A673 (cell line): ENCODE measurements around the gene HEXD. TPM values are rescaled to one million over a fixed set of nuclear protein-coding genes. Genes with fewer than 3 reads are reported as not detected.

Experiments used
- BruUV-seq: library from RNA; stranded (reverse); fragments of 400-500 nt; replicated peaks from 2 replicates; lab custom pipeline; 2021; lab: Mats Ljungman, UMichigan
- CTCF ChIA-PET: fragments of 300-600 bp; sonication (Branson Sonifier 250); formaldehyde crosslinking; loops from one replicate; lab custom pipeline; 2022; ENCODE audit warnings: antibody characterized with exemption; lab: Charles Lee
- POLR2A ChIA-PET: fragments of 300-600 bp; sonication (Branson Sonifier 250); formaldehyde crosslinking; loops from one replicate; lab custom pipeline; 2022; ENCODE audit warnings: antibody characterized with exemption; ENCODE audit not compliant: low non-redundant PET; lab: Charles Lee
- DNase-seq: peaks from one replicate; pipeline ENCODE4 v3.0.0-alpha.2; 2015; ENCODE audit warnings: low spot score
- H3K27ac ChIP-seq: fragments of 200-600 bp; sonication (generic); 2 replicates; pipeline ENCODE4 v1.5.1; 2016; ENCODE audit warnings: mixed run types, low read depth, mild to moderate bottlenecking, mixed read lengths, antibody characterized with exemption, low read length; ENCODE audit not compliant: poor library complexity, severe bottlenecking
- H3K27me3 ChIP-seq: fragments of 200-600 bp; sonication (generic); replicated peaks from 2 replicates; pipeline ENCODE4 v1.6.1; 2017; ENCODE audit warnings: mixed run types, low read depth, mild to moderate bottlenecking, mixed read lengths, antibody characterized with exemption, low read length; ENCODE audit not compliant: insufficient read depth, poor library complexity
- H3K36me3 ChIP-seq: fragments of 200-600 bp; sonication (generic); 2 replicates; pipeline ENCODE4 v1.6.1; 2016; ENCODE audit warnings: mixed run types, mild to moderate bottlenecking, mixed read lengths, antibody characterized with exemption, low read length; ENCODE audit not compliant: insufficient read depth, poor library complexity, severe bottlenecking
- H3K4me1 ChIP-seq: fragments of 200-600 bp; sonication (generic); 2 replicates; pipeline ENCODE4 v1.6.1; 2017; ENCODE audit warnings: mixed run types, mild to moderate bottlenecking, mixed read lengths, antibody characterized with exemption, low read length; ENCODE audit not compliant: insufficient read depth, poor library complexity, severe bottlenecking
- H3K4me3 ChIP-seq: fragments of 200-600 bp; sonication (generic); 2 replicates; pipeline ENCODE4 v1.5.1; 2016; ENCODE audit warnings: low read depth, mixed run types, mild to moderate bottlenecking, mixed read lengths, low read length; ENCODE audit not compliant: poor library complexity, severe bottlenecking
- H3K9me3 ChIP-seq: fragments of 200-600 bp; sonication (generic); 2 replicates; pipeline ENCODE4 v1.6.1; 2016; ENCODE audit warnings: mixed run types, low read depth, mild to moderate bottlenecking, mixed read lengths, antibody characterized with exemption, low read length; ENCODE audit not compliant: poor library complexity, severe bottlenecking
- CTCF ChIP-seq: fragments of 300-800, 200-600 bp; sonication (generic); conservative IDR thresholded peaks from 2 replicates; pipeline ENCODE4 v1.5.1; 2017; ENCODE audit warnings: low read depth, mild to moderate bottlenecking, antibody characterized with exemption, low read length, moderate library complexity, mixed read lengths
- EZH2 ChIP-seq: fragments of 200-600 bp; sonication (generic); IDR thresholded peaks from 2 replicates; pipeline ENCODE4 v1.6.1; 2017; ENCODE audit warnings: borderline replicate concordance, low read depth, mild to moderate bottlenecking, mixed read lengths, antibody characterized with exemption, low read length; ENCODE audit not compliant: poor library complexity, severe bottlenecking
- intact Hi-C: fragments of 100-400 bp; cut with micrococcal nuclease; formaldehyde crosslinking; loops from one replicate; pipeline ENCODE4 v1.10.0; 2022; ENCODE audit not compliant: unreplicated experiment
- total RNA-seq: library from RNA; stranded (reverse); gene quantifications from 2 replicates; pipeline ENCODE4 v1.2.3, GENCODE V29; 2021

HEXD gene
- total RNA-seq, 1 experiment from 2014 or later, result 20.1 TPM

GRCh38 chr17:82435103-82435502, 17.0 kb downstream of the HEXD start:
- no peak for DNase-seq
- CTCF ChIA-PET, result no interaction called here
- no peak overlapping the region for H3K27ac ChIP-seq

GRCh38 chr17:82435601-82436583, 17.7 kb downstream of the HEXD start:
- no TSS peak for BruUV-seq
- Histone ChIP-seq H3K27me3 (no peaks in the 10 kb centered on the region), H3K4me3 (no peak overlapping the region), H3K36me3 (no peaks in the 10 kb centered on the region), H3K9me3 (no peaks in the 10 kb centered on the region), H3K27ac (no peak overlapping the region), H3K4me1 (peaks cover 4% of the 10 kb centered on the region)
- TF ChIP-seq CTCF, result no peak
- no peak for TF ChIP-seq EZH2
- ChIA-PET CTCF (interaction anchor here (0.7 kb wide), 1 partner anchor 230 kb away, joined by 3 read pairs; no protein-coding TSS in a partner anchor), POLR2A (no interaction called here)
- DNase-seq, result no peak
- intact Hi-C loops, result no loop called here

More at GRCh38 chr17:82435103-82435502, 17.0 kb downstream of the HEXD start:
- H3K4me3 ChIP-seq, result no peak overlapping the region
- H3K9me3 ChIP-seq, result no peaks in the 10 kb centered on the region
- H3K27me3 ChIP-seq, result no peaks in the 10 kb centered on the region
- no peak for TF ChIP-seq CTCF
- no peak for TF ChIP-seq EZH2
- H3K4me1 ChIP-seq, result no peaks in the 10 kb centered on the region
- POLR2A ChIA-PET, result no interaction called here
- intact Hi-C loops, result no loop called here
- BruUV-seq, result no TSS peak
- no peaks in the 10 kb centered on the region for H3K36me3 ChIP-seq

GRCh38 chr17:82436601-82437324, 18.6 kb downstream of the HEXD start:
- TF ChIP-seq EZH2, result no peak
- no peak for TF ChIP-seq CTCF
- POLR2A ChIA-PET, result no interaction called here
- Histone ChIP-seq H3K27me3 (no peaks in the 10 kb centered on the region), H3K4me1 (peaks cover 10% of the 10 kb centered on the region), H3K36me3 (no peaks in the 10 kb centered on the region), H3K27ac (no peak overlapping the region), H3K4me3 (no peak overlapping the region), H3K9me3 (no peaks in the 10 kb centered on the region)
- DNase-seq, result no peak
- CTCF ChIA-PET, result interaction anchor here (0.7 kb wide), 1 partner anchor 231 kb away, joined by 3 read pairs; no protein-coding TSS in a partner anchor
- intact Hi-C loops, result no loop called here
- BruUV-seq, result no TSS peak
